HEK293T (cell line): ENCODE measurements around the gene TJP3.

Experiments
- CTCF ChIA-PET: fragments of 350-600 bp; formaldehyde crosslinking; extraction: SDS; loops from one replicate; lab custom pipeline; 2021; ENCODE audit warnings: antibody characterized with exemption, inconsistent platforms; lab: Yijun Ruan, JAX
- POLR2A ChIA-PET: fragments of 350-600 bp; formaldehyde crosslinking; extraction: SDS; loops from one replicate; lab custom pipeline; 2020; ENCODE audit warnings: antibody characterized with exemption, inconsistent platforms; lab: Yijun Ruan, JAX
- DNase-seq: peaks from one replicate; pipeline ENCODE4 v3.0.0; 2012; ENCODE audit warnings: mixed read lengths; ENCODE audit errors: extremely low spot score
- ARNT ChIP-seq: fragments of 450-650 bp; IDR thresholded peaks from 2 replicates; pipeline ENCODE4 v1.6.1; 2017; ENCODE audit warnings: mild to moderate bottlenecking
- BHLHE40 ChIP-seq: fragments of 450-650 bp; IDR thresholded peaks from 2 replicates; pipeline ENCODE4 v1.6.1; 2016; ENCODE audit warnings: mild to moderate bottlenecking, moderate library complexity, borderline replicate concordance
- CTBP1 ChIP-seq: fragments of 450-650 bp; IDR thresholded peaks from 2 replicates; pipeline ENCODE4 v1.6.1; 2016; ENCODE audit warnings: borderline replicate concordance
- ELF4 ChIP-seq: fragments of 450-650 bp; IDR thresholded peaks from 2 replicates; pipeline ENCODE4 v1.6.1; 2017; ENCODE audit warnings: antibody characterized with exemption
- FOXA1 ChIP-seq: fragments of 450-650 bp; IDR thresholded peaks from 2 replicates; pipeline ENCODE4 v1.6.1; 2016; ENCODE audit warnings: mild to moderate bottlenecking
- FOXK2 ChIP-seq: fragments of 450-650 bp; IDR thresholded peaks from 2 replicates; pipeline ENCODE4 v1.6.1; 2016; ENCODE audit warnings: mild to moderate bottlenecking
- FOXM1 ChIP-seq: fragments of 450-650 bp; IDR thresholded peaks from 2 replicates; pipeline ENCODE4 v1.6.1; 2017; ENCODE audit warnings: mild to moderate bottlenecking, borderline replicate concordance
- HDGF ChIP-seq: fragments of 450-650 bp; IDR thresholded peaks from 2 replicates; pipeline ENCODE4 v1.6.1; 2017; ENCODE audit warnings: antibody characterized with exemption, borderline replicate concordance
- L3MBTL2 ChIP-seq: fragments of 450-650 bp; conservative IDR thresholded peaks from 2 replicates; pipeline ENCODE4 v1.6.1; 2016; ENCODE audit warnings: mild to moderate bottlenecking
- LEF1 ChIP-seq: fragments of 450-650 bp; IDR thresholded peaks from 2 replicates; pipeline ENCODE4 v1.6.1; 2017; ENCODE audit warnings: mild to moderate bottlenecking, borderline replicate concordance
- NFRKB ChIP-seq: fragments of 450-650 bp; IDR thresholded peaks from 2 replicates; pipeline ENCODE4 v1.6.1; 2016; ENCODE audit warnings: mild to moderate bottlenecking, moderate library complexity
- PKNOX1 ChIP-seq: fragments of 450-650 bp; IDR thresholded peaks from 2 replicates; pipeline ENCODE4 v1.6.1; 2016
- SP1 ChIP-seq: fragments of 450-650 bp; IDR thresholded peaks from 2 replicates; pipeline ENCODE4 v1.6.1; 2017
- SUZ12 ChIP-seq: fragments of 450-650 bp; IDR thresholded peaks from 2 replicates; pipeline ENCODE4 v1.6.1; 2016; ENCODE audit warnings: mild to moderate bottlenecking
- TARDBP ChIP-seq: fragments of 450-650 bp; IDR thresholded peaks from 2 replicates; pipeline ENCODE4 v1.6.1; 2016
- ZNF384 ChIP-seq: fragments of 450-650 bp; IDR thresholded peaks from 2 replicates; pipeline ENCODE4 v1.6.1; 2016

Gene TJP3

GRCh38 chr19:3737487-3738205 lies 29.5 kb downstream of the TJP3 start:
- ChIA-PET CTCF (no interaction called here), POLR2A (interaction anchor here (1.7 kb wide), 1 partner anchor 24 kb away, joined by 7 read pairs; the partner anchor contains the start of gene APBA3)
- TF ChIP-seq L3MBTL2 = no peak
- no peak for TF ChIP-seq LEF1
- TF ChIP-seq CTBP1 = no peak
- no peak for DNase-seq

GRCh38 chr19:3738477-3739220 lies 30.5 kb downstream of the TJP3 start:
- POLR2A ChIA-PET = interaction anchor here (1.1 to 1.7 kb wide), 2 partner anchors 23 to 24 kb away, joined by 3 to 7 read pairs; partner anchors contain the start of gene APBA3
- CTCF ChIA-PET = no interaction called here
- DNase-seq = no peak
- TF ChIP-seq LEF1 (no peak), L3MBTL2 (no peak), HDGF (no peak), NFRKB (no peak)

GRCh38 chr19:3740431-3740830 lies 32.2 kb downstream of the TJP3 start:
- DNase-seq = no peak
- TF ChIP-seq HDGF = no peak
- no peak for TF ChIP-seq CTBP1
- no peak for TF ChIP-seq TARDBP
- TF ChIP-seq FOXK2 = no peak
- no peak for TF ChIP-seq ARNT
- TF ChIP-seq ELF4 = no peak
- TF ChIP-seq SUZ12 = no peak
- no peak for TF ChIP-seq LEF1
- no peak for TF ChIP-seq NFRKB
- TF ChIP-seq FOXM1 = no peak
- no peak for TF ChIP-seq PKNOX1
- no peak for TF ChIP-seq FOXA1
- no peak for TF ChIP-seq BHLHE40
- TF ChIP-seq SP1 = no peak
- no peak for TF ChIP-seq ZNF384
- no peak for TF ChIP-seq L3MBTL2
- ChIA-PET POLR2A (interaction anchor here (3.2 kb wide), 1 partner anchor 22 kb away, joined by 15 read pairs; the partner anchor contains the start of gene MRPL54), CTCF (no interaction called here)

GRCh38 chr19:3743486-3743885 lies 35.3 kb downstream of the TJP3 start:
- TF ChIP-seq ARNT = no peak
- peak; percentile 59 for DNase-seq
- ChIA-PET CTCF (no interaction called here), POLR2A (interaction anchor here (1.1 kb wide), 1 partner anchor 19 kb away, joined by 7 read pairs; the partner anchor contains the start of gene MRPL54)

- CTCF ChIA-PET = no interaction called here
Measured at GRCh38 chr19:3745363-3746045, 37.3 kb downstream of the TJP3 start.

GRCh38 chr19:3746371-3747056 lies 38.3 kb downstream of the TJP3 start:
- DNase-seq = no peak
- POLR2A ChIA-PET = interaction anchor here (1.7 kb wide), 1 partner anchor 16 kb away, joined by 8 read pairs; the partner anchor contains the start of gene MRPL54
- CTCF ChIA-PET = no interaction called here
- TF ChIP-seq TARDBP (no peak), PKNOX1 (no peak), ARNT (no peak), BHLHE40 (no peak), ZNF384 (no peak), HDGF (no peak)

More at GRCh38 chr19:3745363-3746045, 37.3 kb downstream of the TJP3 start:
- no peak for DNase-seq
- POLR2A ChIA-PET = interaction anchor here (1.5 to 1.7 kb wide), 2 partner anchors 17 kb away, joined by 3 to 8 read pairs; partner anchors contain the start of gene MRPL54
- no peak for TF ChIP-seq ARNT
- TF ChIP-seq SUZ12 = no peak
- TF ChIP-seq FOXA1 = no peak
- no peak for TF ChIP-seq FOXM1
- TF ChIP-seq CTBP1 = no peak
